ENCODE measurements around the gene B3GALNT1. TPM values are rescaled to one million over a fixed set of nuclear protein-coding genes. Genes with fewer than 3 reads are reported as not detected.
A peak's percentile ranks its signal among the peaks of the same experiment; 100 is the strongest.

The B3GALNT1 gene
- 1.6 TPM for polyA plus RNA-seq (2012; ENCODE audit: missing spikeins)

DNA sequence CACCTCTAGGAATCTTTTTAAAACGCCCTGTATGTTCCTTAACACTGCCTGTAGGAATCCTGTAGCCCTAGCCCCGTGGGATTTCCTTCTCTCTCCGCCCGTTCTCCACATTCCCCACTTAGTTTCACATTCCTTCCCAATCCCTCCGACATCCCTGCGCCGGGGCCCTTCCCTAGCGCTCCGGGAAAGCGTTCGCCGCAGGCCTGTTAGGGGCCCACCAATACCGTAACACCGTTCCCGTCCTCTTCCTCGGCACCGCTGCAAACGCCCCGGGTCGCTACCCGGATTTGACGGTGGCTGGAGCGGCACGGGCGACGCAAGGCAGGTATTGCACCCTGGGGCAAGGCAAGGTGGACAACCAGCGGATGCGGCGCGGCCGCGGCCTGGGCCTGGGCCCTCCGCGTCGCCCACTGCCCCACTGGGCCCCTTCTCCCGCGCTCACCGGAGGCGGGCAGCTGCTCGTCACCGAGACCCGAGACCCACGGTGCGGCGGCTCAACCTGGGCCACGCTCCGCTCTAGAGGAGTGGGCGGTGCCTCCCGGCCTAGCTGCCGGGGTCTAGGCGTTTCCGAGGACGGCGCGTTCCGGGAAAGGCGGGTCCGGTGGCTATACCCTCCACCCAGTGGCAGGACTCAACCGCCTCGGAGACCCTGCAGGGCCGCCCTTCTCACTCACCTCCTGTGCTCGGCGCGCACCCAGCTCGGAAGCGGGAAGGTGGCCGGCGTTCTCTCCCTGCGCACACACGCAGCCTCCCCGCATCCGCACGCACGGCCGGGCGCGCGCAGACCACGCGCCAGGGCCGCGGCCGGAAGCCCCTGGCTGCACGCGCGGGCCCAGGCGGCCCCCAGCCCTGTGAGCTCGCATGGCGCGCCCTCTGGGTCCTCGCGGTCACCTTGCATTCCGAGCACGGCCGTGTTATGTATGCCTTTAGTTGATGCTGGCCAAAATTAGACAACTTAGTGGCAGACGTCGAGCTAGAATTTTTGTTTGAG, at the start of gene B3GALNT1:
TSS of gene B3GALNT1 (minus strand) at position 789 of the 991 bp plus-strand sequence. CDS start 18,595 bp downstream, outside the sequence.
- peak; percentile 60 for FAIRE-seq

GRCh38 chr3:161153480-161153879, 48.3 kb upstream of the B3GALNT1 start:
- FAIRE-seq = no peak
- no peak for TF ChIP-seq POLR2AphosphoS5 (IDR thresholded peaks at IDR 0.05; ENCODE audit: low read depth, low read length)
- no peak for TF ChIP-seq POLR2A (IDR thresholded peaks at IDR 0.05; ENCODE audit: low read depth, low read length)
- TF ChIP-seq TAF1 (IDR thresholded peaks at IDR 0.05; ENCODE audit: borderline replicate concordance, low read depth, low read length) = no peak
- no peak for DNase-seq (ENCODE audit: insufficient read length)

More for the DNA sequence above, at the start of gene B3GALNT1:
- DNase-seq (ENCODE audit: insufficient read length) = peak; percentile 35
- TF ChIP-seq POLR2AphosphoS5 (IDR thresholded peaks at IDR 0.05; ENCODE audit: low read depth, low read length) (no peak), TAF1 (IDR thresholded peaks at IDR 0.05; ENCODE audit: borderline replicate concordance, low read depth, low read length) (no peak), POLR2A (IDR thresholded peaks at IDR 0.05; ENCODE audit: low read depth, low read length) (no peak)

DNA sequence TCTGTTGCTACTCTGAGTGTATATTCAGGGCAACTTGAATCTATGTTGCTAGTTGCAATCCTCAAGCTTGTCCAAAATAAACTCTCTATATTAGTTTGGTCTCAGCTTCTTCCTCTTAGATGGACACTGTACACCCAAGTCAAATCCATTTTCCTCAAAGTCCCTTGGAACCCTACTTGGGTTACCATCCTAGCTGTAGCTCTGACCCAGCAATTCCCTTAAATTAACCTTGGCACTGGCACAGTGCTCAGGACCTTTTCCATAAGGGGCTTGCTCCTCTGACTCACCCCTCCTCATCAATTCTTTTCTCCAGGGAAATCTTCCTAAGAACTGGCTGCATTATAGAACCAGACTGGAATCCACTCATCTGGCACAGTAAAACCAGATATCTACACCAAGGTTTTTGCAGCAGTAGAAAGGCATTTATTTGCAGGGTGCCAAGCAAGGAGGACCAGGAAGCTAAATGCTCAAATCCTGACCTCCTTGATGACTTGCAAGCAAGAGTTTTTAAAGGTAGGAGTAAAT, 44.9 kb upstream of the B3GALNT1 start:
- TF ChIP-seq TAF1 (IDR thresholded peaks at IDR 0.05; ENCODE audit: borderline replicate concordance, low read depth, low read length) = no peak
- TF ChIP-seq POLR2AphosphoS5 (IDR thresholded peaks at IDR 0.05; ENCODE audit: low read depth, low read length) = no peak
- TF ChIP-seq POLR2A (IDR thresholded peaks at IDR 0.05; ENCODE audit: low read depth, low read length) = no peak

GRCh38 chr3:161149529-161149928, 44.4 kb upstream of the B3GALNT1 start:
- TF ChIP-seq POLR2A (IDR thresholded peaks at IDR 0.05; ENCODE audit: low read depth, low read length) = no peak
- FAIRE-seq (no peak), DNase-seq (ENCODE audit: insufficient read length) (no peak)

More for the DNA sequence above, 44.9 kb upstream of the B3GALNT1 start:
- FAIRE-seq (no peak), DNase-seq (ENCODE audit: insufficient read length) (no peak)

DNA sequence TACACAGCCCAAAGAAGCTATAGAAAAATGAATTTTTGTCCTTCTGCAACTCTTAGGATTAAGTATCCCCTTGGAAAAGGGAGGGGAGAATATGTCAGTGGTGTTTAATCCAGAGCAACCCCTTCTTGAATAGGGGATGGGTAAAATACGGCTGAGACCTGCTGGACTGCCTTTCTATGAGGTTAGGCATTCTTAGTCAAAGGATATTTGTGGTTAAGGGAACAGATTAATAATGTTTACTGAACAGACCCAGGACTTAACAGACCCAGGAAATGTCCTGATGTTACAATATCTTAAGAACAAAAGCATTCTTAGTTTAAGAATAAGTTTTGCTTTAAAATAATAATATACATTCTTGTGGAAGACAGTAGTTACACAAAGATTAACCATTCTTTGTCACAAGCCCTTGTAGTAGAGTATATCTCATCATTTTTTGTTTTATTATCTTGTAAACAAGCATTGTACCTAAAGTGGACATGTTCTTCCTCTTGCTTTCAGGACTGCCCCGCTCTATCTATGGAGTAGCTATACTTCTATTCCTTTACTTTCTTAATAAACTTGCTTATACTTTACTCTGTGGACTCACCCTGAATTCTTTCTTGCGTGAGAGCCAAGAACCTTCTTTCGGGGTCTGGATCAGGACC, 43.8 kb upstream of the B3GALNT1 start:
- FAIRE-seq = no peak

GRCh38 chr3:161142486-161142885, 37.3 kb upstream of the B3GALNT1 start:
- no peak for DNase-seq (ENCODE audit: insufficient read length)
- FAIRE-seq = no peak
- TF ChIP-seq POLR2A (IDR thresholded peaks at IDR 0.05; ENCODE audit: low read depth, low read length) (no peak), TAF1 (IDR thresholded peaks at IDR 0.05; ENCODE audit: borderline replicate concordance, low read depth, low read length) (no peak), POLR2AphosphoS5 (IDR thresholded peaks at IDR 0.05; ENCODE audit: low read depth, low read length) (no peak)

More for the DNA sequence above, 43.8 kb upstream of the B3GALNT1 start:
- DNase-seq (ENCODE audit: insufficient read length) = no peak
- no peak for TF ChIP-seq TAF1 (IDR thresholded peaks at IDR 0.05; ENCODE audit: borderline replicate concordance, low read depth, low read length)
- TF ChIP-seq POLR2A (IDR thresholded peaks at IDR 0.05; ENCODE audit: low read depth, low read length) = no peak
- no peak for TF ChIP-seq POLR2AphosphoS5 (IDR thresholded peaks at IDR 0.05; ENCODE audit: low read depth, low read length)

- FAIRE-seq (no peak), DNase-seq (ENCODE audit: insufficient read length) (no peak)
- TF ChIP-seq POLR2A (IDR thresholded peaks at IDR 0.05; ENCODE audit: low read depth, low read length) (no peak), POLR2AphosphoS5 (IDR thresholded peaks at IDR 0.05; ENCODE audit: low read depth, low read length) (no peak), TAF1 (IDR thresholded peaks at IDR 0.05; ENCODE audit: borderline replicate concordance, low read depth, low read length) (no peak)
Measured at GRCh38 chr3:161139686-161140085, 34.5 kb upstream of the B3GALNT1 start.

DNA sequence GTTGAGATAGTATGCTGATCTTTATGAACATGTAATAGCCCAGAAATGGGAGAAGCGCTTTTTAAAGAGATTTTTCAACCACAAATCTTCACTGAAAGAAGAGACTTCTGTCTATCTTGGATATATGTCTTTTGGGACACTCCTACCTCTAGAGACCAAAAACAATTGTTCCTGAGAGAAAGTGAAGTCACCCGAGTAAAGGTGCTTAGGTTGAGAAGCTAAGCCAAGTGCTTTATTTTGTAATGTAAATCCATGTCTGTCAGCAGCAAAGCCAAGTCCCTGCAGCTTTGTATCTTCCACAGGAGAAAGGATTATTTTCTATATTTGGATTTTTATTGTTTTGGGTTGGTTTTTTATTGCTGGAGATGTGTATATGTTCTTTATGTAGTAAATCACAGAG, 32.1 kb upstream of the B3GALNT1 start:
- no peak for DNase-seq (ENCODE audit: insufficient read length)
- TF ChIP-seq POLR2AphosphoS5 (IDR thresholded peaks at IDR 0.05; ENCODE audit: low read depth, low read length) (no peak), TAF1 (IDR thresholded peaks at IDR 0.05; ENCODE audit: borderline replicate concordance, low read depth, low read length) (no peak), POLR2A (IDR thresholded peaks at IDR 0.05; ENCODE audit: low read depth, low read length) (no peak)
- FAIRE-seq = no peak

DNA sequence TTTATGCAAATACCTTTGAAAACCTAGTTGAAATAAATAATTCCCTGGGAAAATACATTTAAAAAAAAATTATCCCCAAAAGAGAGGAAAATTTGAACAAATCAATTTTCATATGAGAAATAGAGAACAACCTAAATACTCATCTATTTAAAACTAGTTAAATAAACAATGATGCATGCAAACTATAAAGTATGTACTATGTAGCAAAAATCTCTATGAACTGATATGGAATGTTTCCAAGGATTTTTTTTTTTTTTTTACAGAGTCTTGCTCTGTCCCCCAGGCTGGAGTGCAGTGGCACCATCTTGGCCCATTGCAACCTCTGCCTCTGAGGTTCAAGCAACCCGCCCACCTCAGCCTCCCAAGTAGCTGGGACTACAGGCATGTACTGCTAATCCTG, 27.2 kb upstream of the B3GALNT1 start:
- TF ChIP-seq TAF1 (IDR thresholded peaks at IDR 0.05; ENCODE audit: borderline replicate concordance, low read depth, low read length) = no peak
- no peak for TF ChIP-seq POLR2A (IDR thresholded peaks at IDR 0.05; ENCODE audit: low read depth, low read length)
- no peak for TF ChIP-seq POLR2AphosphoS5 (IDR thresholded peaks at IDR 0.05; ENCODE audit: low read depth, low read length)
- FAIRE-seq (no peak), DNase-seq (ENCODE audit: insufficient read length) (no peak)

DNA sequence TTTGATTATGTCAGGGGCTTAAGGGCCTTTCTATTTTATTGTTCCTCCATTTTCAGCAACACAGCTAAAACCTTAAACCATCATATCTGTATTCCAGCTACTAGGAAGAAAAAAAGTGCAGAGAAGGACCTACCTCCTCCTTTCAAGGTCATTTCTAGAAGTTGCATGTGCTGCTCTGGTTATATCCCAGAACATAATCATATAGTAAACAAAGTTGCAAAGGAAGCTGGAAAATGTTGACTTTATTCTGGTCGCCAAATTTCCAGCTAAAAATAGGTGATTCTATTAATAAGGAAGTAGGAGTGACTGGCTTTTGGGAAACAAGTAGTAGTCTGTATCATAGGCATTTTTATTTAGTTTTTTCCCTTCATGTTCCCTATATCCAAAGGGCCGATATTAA, 21.3 kb upstream of the B3GALNT1 start:
- no peak for FAIRE-seq
- no peak for DNase-seq (ENCODE audit: insufficient read length)
- TF ChIP-seq POLR2A (IDR thresholded peaks at IDR 0.05; ENCODE audit: low read depth, low read length) (no peak), POLR2AphosphoS5 (IDR thresholded peaks at IDR 0.05; ENCODE audit: low read depth, low read length) (no peak), TAF1 (IDR thresholded peaks at IDR 0.05; ENCODE audit: borderline replicate concordance, low read depth, low read length) (no peak)

DNA sequence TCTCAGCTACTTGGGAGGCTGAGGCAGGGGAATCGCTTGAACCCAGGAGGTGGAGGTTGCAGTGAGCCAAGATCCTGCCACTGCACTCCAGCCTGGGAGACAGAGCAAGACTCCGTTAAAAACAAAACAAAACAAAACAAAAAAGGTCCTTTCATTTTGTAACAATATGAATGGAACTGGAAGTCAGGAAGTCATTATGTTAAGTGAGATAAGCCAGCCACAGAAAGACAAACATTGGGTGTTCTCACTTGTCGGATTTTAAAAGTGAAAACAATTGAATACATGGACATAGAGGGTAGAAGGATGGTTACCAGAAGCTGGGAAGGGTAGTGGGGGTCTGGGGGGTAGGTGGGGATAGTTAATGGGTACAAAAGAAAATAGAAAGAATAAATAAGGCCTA, 12.5 kb upstream of the B3GALNT1 start:
- FAIRE-seq = no peak
- DNase-seq (ENCODE audit: insufficient read length) = no peak
- TF ChIP-seq POLR2AphosphoS5 (IDR thresholded peaks at IDR 0.05; ENCODE audit: low read depth, low read length) (no peak), POLR2A (IDR thresholded peaks at IDR 0.05; ENCODE audit: low read depth, low read length) (no peak), TAF1 (IDR thresholded peaks at IDR 0.05; ENCODE audit: borderline replicate concordance, low read depth, low read length) (no peak)

Data from GM12892 (cell line).